ENCODE results near the gene PTGES3L.

Gene PTGES3L

GRCh38 chr17:43025290-43025657 lies 45.4 kb upstream of the PTGES3L start:
- Histone ChIP-seq H3K27ac (peak overlapping the region; percentile 42), H3K27me3 (ENCODE audit: insufficient read depth, low read depth, severe bottlenecking) (no peaks in the 10 kb centered on the region), H3K4me3 (ENCODE audit: low read depth, low read length) (peak overlapping the region; percentile 54), H3K36me3 (peaks cover 7% of the 10 kb centered on the region), H3K9me3 (ENCODE audit: severe bottlenecking) (no peaks in the 10 kb centered on the region)
- DNase-seq = no peak
- no peak for TF ChIP-seq CTCF (IDR thresholded peaks at IDR 0.05; ENCODE audit: low read depth, low read length)

GRCh38 chr17:43024407-43025289 lies 44.8 kb upstream of the PTGES3L start, which contains the start of gene RND2:
Gene RND2, plus strand, starts transcription at chr17:43025231. Its CDS starts 117 bp downstream, at chr17:43025348.
- H3K27ac ChIP-seq = peak within 1 kb of the TSS; percentile 82
- H3K36me3 ChIP-seq = peaks cover 7% of the 10 kb centered on the region
- no peaks in the 10 kb centered on the region for H3K27me3 ChIP-seq (ENCODE audit: insufficient read depth, low read depth, severe bottlenecking)
- peak; percentile 99 for DNase-seq
- H3K4me3 ChIP-seq (ENCODE audit: low read depth, low read length) = peak within 1 kb of the TSS; percentile 92
- no peaks in the 10 kb centered on the region for H3K9me3 ChIP-seq (ENCODE audit: severe bottlenecking)
- peak; percentile 88 for TF ChIP-seq CTCF (IDR thresholded peaks at IDR 0.05; ENCODE audit: low read depth, low read length)

DNA sequence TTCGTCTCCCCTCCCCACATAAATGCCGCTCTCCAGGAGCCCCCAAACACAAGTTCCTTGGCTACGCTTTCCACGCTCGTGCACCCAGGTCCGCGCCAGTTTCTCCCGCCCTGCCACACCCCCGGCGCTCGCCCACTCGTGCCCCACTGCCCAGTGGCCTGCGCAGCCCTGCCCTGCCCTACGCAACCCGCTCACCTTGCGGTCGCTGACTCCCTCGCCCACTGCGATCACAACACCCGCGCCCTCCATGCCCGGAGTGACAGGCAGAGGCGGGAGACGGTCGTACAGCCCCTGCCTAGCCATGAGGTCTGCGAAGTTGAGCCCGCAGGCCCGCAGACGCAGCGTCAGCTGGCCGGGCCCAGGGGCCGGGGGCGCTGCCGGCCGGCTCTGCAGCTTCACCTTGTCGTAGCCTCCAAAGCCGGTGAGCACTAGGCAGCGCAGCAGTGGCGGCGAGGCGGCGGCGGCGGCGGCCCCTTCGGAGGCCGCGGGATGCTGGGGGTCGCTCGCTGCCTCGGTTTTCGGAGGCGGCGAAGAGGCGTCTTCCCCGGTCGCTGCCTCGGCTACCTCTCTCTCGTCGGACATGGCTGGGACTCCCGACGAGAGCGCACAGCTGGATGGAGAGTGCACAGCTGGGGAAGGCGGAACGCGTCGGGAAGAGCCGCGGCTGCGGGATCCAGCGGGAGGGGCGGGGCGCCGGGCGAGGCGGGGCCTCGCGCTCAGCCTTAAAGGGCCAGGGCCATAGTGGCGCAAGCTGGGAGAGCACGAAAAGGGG lies 42.0 kb upstream of the PTGES3L start, which contains the start of gene VAT1:
Gene VAT1 (minus strand): TSS at position 645 of the 772 bp plus-strand sequence. CDS start 63 bp downstream, at position 582.
- Histone ChIP-seq H3K27ac (peak within 1 kb of the TSS; percentile 64), H3K36me3 (peaks cover 10% of the 10 kb centered on the region)
- peak; percentile 88 for DNase-seq

DNA sequence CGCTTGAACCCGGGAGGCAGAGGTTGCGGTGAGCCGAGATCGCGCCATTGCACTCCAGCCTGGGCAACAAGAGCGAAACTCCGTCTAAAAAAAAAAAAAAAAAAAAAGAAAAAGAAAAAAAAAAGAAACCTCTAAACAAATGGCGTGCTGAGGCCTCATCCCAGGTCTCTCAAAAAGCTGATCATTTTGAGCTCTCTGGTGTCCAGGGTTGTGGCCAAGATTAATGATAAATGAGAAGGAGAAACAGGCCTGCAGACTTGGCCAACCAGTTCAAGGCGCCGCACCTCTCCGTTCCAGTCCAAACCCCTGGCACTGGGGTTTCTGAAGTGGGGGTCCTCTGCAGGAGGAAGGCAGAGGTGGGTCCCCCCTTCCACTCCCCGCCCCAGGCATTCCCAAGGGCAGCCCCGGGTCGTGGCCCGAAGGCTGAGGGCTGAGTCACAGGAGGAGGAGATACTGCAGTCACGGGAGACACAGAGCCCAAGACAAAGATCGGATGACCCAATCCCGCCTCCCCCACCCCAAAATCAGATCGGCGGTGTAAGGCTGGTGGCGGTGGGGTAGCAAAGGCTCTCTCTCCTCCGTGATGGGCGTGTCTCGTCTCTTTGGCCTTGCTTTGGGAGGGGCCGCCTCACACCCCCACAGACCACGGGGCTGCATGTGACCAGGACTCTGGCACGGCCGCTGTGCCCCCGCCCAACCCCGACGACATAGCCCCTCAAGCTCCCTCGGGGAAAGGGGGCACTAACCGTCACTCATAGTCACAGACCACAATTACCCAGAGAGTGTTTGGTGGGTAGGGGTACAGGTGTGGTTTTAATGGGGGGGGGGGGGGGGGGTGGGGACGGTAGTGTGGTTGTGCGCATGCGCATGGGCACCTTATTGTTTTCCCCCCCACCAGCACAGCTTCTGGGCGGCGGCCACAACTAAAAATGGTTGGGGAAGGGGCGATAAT lies 41.2 kb upstream of the PTGES3L start:
- Histone ChIP-seq H3K4me3 (ENCODE audit: low read depth, low read length) (peak overlapping the region; percentile 96), H3K27ac (peak overlapping the region; percentile 64), H3K27me3 (ENCODE audit: insufficient read depth, low read depth, severe bottlenecking) (no peaks in the 10 kb centered on the region), H3K9me3 (ENCODE audit: severe bottlenecking) (no peaks in the 10 kb centered on the region), H3K36me3 (peaks cover 17% of the 10 kb centered on the region)
- peak; percentile 47 for DNase-seq
- TF ChIP-seq CTCF (IDR thresholded peaks at IDR 0.05; ENCODE audit: low read depth, low read length) = no peak

More for the DNA sequence above, 42.0 kb upstream of the PTGES3L start, which contains the start of gene VAT1:
- peak; percentile 27 for TF ChIP-seq CTCF (IDR thresholded peaks at IDR 0.05; ENCODE audit: low read depth, low read length)
- Histone ChIP-seq H3K9me3 (ENCODE audit: severe bottlenecking) (no peaks in the 10 kb centered on the region), H3K27me3 (ENCODE audit: insufficient read depth, low read depth, severe bottlenecking) (no peaks in the 10 kb centered on the region), H3K4me3 (ENCODE audit: low read depth, low read length) (peak within 1 kb of the TSS; percentile 96)

DNA sequence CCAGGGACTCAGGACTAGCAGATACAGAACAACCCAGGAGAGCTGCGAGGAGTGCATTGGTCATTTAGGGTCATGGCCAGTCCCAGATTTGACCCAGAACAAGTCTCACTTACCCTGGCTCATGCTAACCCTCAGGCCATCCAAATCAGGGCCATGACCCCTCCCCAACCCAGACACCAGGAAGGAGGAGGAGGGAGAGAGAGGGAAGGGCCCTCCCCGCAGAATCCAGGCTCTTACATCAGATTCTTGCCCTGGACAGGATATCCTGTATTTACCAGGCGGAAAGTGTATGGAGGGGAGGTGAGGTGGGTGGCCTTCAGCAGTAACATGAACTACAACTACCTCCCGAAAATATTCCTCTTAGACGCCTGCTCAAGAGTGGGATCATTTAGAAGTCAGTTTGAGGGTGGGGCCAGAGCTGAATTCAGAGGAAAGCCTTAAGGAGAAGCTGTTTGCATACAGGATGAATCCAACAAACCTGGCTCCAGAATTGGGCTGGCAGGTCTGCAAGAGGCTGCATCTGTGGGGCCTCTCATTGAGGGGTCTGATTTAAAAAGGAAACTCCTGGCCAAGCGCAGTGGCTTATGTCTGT lies 40.2 kb upstream of the PTGES3L start:
- DNase-seq = no peak
- Histone ChIP-seq H3K36me3 (peaks cover 26% of the 10 kb centered on the region), H3K27ac (no peak overlapping the region), H3K9me3 (ENCODE audit: severe bottlenecking) (no peaks in the 10 kb centered on the region), H3K4me3 (ENCODE audit: low read depth, low read length) (no peak overlapping the region), H3K27me3 (ENCODE audit: insufficient read depth, low read depth, severe bottlenecking) (no peaks in the 10 kb centered on the region)
- no peak for TF ChIP-seq CTCF (IDR thresholded peaks at IDR 0.05; ENCODE audit: low read depth, low read length)

All from WERI-Rb-1 (cell line).